ENCODE data around the gene RASGRF1.

The RASGRF1 gene

DNA sequence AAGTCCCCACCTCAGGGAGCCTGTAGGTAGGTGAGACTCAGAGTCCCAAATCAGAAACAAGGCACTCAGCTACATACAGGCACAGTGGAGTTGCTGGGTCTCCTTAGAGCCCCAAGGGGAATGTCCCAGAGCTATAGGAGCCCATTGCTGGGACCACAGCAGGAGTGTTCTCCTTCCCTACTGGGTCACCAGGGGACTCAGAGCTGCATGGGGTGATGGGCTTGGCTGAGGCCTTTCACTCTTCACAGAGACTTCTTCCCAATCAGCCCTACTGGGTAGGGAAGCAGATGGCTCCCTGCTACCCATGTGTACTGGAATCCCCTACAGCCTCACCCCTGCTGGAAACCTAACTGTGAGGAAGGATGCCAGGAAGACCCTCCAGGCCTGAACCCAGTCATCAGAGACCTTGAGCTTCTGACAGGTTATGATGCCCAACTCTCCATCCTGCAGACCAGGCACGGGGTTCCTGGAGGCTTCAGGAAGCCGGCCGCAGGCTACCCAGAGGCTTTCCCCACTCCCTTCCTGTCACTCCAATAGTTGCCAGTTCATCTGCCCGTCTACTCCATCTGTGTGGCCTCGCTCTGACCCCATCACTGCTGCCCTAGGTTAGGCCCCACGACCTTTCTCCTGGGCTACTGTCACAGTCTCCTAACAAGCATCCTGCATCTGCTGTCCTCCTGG is 24.0 kb downstream of the RASGRF1 start:
- no peak for DNase-seq

DNA sequence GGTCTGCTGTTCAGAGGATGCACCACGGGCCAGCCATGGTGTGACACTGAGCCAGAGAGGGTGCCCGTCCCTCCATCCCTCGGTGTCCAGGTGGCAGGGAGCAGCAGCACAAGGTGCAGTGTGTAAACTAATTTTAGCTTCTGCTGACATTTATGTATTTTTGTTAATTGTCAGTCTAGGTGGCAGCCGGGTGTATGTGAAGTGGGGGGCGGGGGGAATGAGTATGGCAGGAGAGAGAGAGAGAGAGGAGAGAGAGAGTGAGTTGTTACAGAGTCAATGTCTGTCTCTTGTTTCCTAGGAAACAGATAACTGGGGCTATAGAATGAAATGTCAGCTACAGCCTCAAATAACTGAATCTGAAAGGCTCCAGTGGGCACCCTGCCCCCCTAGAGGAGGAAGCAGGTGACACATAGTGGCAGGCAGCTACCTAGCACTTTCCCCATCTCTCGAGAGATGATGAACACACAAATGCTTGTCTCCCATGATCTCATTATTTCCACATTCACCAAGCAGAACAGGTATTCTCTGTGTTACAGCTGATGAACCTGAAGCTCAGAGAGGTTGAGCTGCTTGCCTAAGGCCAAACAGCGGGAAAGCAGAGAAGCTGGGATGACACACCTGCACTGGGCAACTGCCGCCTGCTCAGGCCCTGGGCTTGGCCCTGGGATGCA is 24.7 kb downstream of the RASGRF1 start:
- no peak for DNase-seq

DNA sequence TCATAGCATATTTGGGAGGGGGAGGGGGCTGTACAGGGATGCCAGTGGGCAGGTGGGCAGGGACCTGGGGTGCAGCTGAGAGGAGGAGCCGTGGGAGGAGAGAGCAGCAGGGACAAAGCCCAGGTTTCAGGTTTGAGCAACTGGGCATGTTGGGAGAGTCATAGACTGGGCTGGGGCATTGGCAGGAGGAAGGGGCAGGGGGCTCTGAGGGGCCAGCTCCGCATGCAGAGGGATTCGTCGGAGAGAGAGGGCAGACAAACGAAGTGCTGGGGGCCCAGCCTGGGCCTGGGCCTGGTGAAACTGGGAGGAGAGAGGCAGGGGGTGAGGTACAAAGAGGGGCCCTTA is 25.2 kb downstream of the RASGRF1 start:
- no peak for DNase-seq

GRCh38 chr15:79064496-79064895 is 26.1 kb downstream of the RASGRF1 start:
- DNase-seq, result no peak

DNA sequence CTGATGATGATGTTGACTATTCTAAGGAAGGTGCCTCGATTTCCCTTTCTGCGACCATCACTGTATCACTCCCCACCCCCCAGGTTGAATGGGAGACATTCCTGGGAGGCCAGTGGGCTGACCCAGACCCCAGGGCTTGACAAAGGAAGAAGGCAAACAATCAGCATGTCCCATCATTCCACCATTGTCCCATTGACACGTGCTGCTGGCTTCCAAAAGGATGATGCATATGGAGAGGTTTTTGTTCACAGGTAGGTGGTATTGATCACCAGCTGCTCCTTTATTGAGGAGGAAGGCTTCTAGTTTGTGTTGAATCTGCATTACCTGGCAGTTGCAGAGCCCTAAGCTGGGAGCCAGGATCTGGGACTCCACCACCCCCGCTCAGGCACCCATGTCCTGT is 30.4 kb downstream of the RASGRF1 start:
- no peak for DNase-seq

GRCh38 chr15:79059081-79059572 is 31.5 kb downstream of the RASGRF1 start:
- DNase-seq, result no peak

GRCh38 chr15:79058260-79058850 is 32.2 kb downstream of the RASGRF1 start:
- no peak for DNase-seq

DNA sequence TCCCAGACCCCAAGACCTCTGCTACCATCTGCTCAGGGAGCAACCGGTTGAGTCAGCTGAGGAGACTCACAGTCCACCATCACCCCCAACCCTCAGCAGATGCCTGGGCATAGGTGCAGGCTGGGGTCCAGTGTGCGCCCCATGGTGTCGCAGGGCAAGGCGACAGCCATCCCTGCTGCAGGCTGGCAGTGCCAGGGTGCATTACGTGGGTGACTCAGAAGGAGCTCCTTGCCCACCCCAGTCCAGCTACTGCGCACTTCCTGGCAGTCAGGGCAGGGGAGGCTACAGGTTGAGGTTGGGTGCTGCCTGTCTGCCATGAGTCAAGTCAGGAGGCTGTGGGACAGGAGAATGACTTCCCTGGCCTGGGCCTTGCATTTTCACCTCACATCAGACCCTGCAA is 33.5 kb downstream of the RASGRF1 start:
- no peak for DNase-seq

- DNase-seq, result no peak
These were observed 36.2 kb downstream of the RASGRF1 start for GRCh38 chr15:79054350-79054749.

GRCh38 chr15:79053894-79054293 is 36.7 kb downstream of the RASGRF1 start:
- DNase-seq, result no peak

GRCh38 chr15:79051941-79052731 is 38.4 kb downstream of the RASGRF1 start:
- no peak for DNase-seq

- DNase-seq, result no peak
These were observed 39.6 kb downstream of the RASGRF1 start for GRCh38 chr15:79051029-79051428.

DNA sequence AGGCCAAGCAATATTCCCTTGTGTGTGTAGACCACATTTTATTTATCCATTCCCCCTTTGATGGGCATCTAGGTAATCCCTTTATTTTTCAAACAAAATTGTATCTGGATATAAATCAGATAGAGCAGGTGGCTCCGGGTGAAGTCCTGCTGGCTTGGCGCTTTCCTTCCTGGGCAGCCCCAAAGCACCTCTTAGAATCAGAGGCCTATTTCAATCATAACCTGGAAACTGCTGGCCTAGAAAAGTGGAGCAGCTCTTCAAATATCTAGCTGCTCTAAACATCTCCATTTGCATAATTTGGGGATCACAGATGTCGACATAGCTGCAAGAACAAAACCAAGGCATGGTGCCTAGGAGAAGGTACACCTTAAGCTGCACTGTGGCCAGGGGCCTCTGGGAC is 40.2 kb downstream of the RASGRF1 start:
- DNase-seq, result no peak

GRCh38 chr15:79049416-79049815 is 41.2 kb downstream of the RASGRF1 start:
- DNase-seq, result no peak

GRCh38 chr15:79047676-79048439 is 42.7 kb downstream of the RASGRF1 start:
- DNase-seq, result no peak

DNA sequence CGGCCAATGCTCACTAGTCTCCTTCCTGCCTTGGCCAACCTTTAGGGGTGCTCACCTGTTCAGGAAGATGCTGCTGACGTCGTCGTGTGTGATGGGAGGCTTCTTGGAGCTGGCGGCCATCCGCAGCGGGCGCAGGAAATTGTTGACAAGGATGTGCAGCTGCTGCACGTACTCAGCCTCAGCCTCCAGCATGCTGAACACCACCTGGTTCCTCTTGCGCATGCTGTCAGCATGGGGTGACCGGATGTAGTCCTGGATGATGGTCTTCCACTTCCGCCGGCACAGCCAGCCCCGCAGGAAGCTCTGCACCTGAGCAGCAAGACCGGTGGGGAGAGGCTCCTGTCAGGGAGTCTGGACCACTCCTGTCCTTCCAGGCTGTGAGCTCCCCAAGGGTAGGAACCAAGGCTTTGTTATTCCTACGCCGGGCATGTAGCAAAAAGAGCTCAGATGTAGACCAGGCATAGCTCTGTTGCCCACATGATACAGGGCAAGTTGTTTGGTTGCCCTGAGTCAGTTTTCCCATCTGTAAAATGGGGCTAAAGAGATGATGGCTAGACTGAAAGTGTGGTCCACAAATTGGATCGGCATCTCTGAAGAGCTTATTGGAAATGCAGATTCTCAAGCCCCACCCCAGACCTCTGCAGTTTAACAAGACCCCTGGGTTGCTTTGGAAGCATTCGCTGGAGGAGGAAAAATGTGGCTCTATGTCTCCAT is 43.7 kb downstream of the RASGRF1 start:
- DNase-seq, result no peak

GRCh38 chr15:79045041-79045440 is 45.5 kb downstream of the RASGRF1 start:
- DNase-seq, result no peak

- no peak for DNase-seq
These were observed 48.2 kb downstream of the RASGRF1 start for GRCh38 chr15:79042213-79042928.

DNA sequence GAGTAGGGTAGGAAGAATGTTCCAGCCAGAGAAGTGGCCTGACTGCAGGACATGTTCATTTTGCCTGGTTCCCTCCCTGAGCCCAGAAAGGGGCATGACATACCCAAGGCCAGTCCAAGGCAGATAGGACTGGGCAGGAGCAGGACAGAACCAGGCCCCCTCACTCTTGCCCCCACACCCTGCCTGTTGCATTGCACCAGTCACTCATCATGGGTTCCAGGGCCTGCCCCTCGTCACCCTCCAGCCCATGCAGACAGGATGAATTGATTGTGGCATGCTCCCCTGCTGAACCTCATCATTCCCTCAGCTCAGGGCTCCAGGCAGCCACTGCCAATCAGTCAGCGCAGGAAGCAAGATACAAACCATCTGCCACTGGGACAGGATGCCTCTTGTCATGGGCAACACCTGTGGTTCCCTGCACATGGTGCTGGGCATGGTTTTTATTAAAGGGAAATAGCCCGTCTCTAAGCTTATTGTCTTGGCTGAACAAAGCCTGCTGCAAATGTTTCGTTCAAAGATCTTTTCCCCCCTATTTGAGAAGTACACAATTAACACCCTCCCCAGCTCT is 48.9 kb downstream of the RASGRF1 start:
- no peak for DNase-seq

DNA sequence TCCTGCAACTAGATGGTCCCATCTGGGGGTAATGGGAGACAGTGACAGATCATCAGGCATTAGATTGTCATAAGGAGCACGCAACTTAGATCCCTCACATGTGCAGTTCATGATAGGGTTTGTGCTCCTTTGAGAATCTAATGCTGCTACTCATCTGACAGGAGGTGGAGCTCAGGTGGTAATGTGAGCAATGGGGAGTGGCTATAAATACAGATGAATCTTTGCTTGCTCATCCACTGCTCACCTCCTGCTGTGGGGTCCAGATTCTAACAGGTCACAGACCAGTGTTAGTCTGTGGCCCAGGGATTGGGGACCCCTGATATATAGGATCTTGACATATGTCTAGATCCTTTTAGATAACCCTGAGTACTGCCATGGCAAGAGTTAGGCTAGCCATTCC is 52.7 kb downstream of the RASGRF1 start:
- no peak for DNase-seq

GRCh38 chr15:79036323-79036722 is 54.3 kb downstream of the RASGRF1 start:
- DNase-seq, result no peak

Measured in Kasumi-1 (cell line).